GM19193 (cell line): ENCODE data around the gene BTNL9.

Experiments
- POLR2A ChIP-seq: IDR thresholded peaks from 4 replicates; pipeline ENCODE4 v1.6.1; 2011; ENCODE audit not compliant: insufficient read depth, insufficient read length; ENCODE audit errors: extremely low read depth

Gene BTNL9

DNA sequence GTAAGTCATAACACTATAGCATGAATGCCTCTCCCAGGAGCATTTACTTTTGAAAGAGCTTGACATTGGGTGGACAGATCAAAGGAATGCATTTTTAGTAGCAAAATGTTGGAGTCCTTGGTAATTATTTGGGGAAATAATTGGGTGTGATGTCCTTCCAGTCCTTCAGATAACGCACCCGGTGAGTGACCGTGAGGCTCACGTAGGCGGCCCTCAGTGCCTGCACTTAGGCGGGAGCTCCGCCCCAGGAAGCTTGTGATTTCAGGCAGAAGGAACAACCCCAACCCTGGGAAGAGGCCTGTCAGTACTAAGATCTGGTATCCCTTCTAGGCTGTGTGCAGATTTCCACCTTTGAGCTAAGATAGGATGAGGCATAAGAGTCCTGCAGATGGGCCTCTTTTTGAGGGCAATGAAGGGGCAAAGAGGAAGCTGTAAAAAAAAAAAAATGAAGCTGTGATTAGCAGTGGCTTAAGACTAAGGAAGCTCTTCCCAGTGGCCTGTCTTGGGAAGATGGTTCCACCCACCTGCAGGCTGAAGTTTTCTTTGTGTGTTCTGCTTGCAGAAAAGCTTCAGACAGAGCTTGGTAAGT lies 14.9 kb downstream of the BTNL9 start:
- TF ChIP-seq POLR2A, result no peak

GRCh38 chr5:181056431-181056830 lies 16.4 kb downstream of the BTNL9 start:
- TF ChIP-seq POLR2A, result no peak

DNA sequence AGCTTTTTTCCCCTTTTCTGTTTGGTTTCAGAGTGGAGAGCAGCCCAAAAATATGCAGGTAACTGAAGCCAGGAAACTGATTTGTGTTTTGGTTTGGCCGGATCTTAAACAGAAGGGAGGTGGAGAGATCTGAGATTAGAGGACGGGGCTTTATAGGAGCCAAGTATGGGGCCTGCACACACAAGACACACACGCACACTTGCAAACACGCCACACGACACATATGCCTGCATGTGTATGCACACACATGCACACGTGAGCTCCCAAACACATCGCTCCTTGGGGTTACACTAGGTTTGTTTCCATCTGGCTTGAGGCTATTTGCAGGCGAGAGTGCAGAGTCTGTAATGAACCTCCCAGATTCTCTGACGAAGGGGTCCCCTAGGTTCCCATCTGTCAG lies 18.3 kb downstream of the BTNL9 start:
- no peak for TF ChIP-seq POLR2A

GRCh38 chr5:181058786-181059296 lies 18.8 kb downstream of the BTNL9 start:
- no peak for TF ChIP-seq POLR2A

GRCh38 chr5:181059297-181060230 lies 19.5 kb downstream of the BTNL9 start:
- no peak for TF ChIP-seq POLR2A

GRCh38 chr5:181060231-181060590 lies 20.1 kb downstream of the BTNL9 start:
- no peak for TF ChIP-seq POLR2A

DNA sequence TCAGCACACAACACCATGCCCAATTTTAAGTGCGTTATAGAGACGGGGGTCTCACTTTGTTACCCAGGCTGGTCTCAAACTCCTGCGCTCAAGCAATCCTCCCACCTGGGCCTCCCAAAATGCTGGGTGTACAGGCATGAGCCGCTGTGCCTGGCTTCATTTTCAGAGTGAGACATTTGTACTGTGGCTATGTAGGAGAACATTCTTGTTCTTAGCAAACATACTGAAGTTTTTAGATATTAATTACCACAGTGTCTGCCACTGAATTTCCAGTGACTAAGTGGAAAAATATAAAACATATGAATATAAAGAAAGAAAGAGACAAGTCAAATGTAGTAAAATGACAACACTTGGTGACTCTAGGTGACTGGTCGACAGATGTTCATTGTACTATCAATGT lies 20.9 kb downstream of the BTNL9 start:
- TF ChIP-seq POLR2A, result no peak

- TF ChIP-seq POLR2A, result no peak
Measured at GRCh38 chr5:181061645-181062044, 21.6 kb downstream of the BTNL9 start.

DNA sequence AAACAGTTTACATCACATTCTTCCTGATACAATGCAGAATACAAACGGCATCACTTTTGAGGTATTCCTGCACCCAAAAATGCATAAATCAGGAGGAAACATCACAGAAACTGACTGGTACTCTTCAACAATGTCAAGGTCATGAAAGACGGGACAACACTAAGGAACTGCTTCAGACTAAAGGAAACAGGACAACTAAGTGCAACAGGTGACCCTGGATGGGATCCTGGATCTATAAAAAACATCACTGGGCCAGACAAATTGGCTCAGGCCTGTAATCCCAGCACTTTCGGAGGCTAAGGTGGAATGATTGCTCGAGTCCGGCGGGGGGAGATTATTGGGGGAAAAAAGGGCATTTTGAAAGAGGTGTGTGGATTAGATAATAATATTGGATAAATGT lies 22.6 kb downstream of the BTNL9 start:
- no peak for TF ChIP-seq POLR2A

DNA sequence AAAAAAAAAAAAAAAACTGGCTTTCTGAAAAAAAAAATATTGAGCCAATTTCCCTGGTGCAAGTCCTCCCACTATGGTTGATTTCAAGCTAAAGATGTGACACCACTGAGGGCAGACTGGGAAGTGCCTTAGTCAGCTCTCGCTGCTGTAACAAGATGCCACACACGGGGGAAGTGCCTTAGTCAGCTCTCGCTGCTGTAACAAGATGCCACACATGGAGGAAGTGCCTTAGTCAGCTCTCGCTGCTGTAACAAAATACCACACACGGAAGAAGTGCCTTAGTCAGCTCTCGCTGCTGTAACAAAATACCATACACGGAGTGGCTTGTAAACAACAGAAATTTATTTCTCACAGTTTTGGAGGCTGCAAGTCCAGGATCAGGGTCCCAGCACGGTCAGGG lies 23.4 kb downstream of the BTNL9 start:
- TF ChIP-seq POLR2A, result no peak

GRCh38 chr5:181064987-181065386 lies 24.9 kb downstream of the BTNL9 start:
- no peak for TF ChIP-seq POLR2A

GRCh38 chr5:181069767-181070491 lies 29.9 kb downstream of the BTNL9 start:
- no peak for TF ChIP-seq POLR2A

DNA sequence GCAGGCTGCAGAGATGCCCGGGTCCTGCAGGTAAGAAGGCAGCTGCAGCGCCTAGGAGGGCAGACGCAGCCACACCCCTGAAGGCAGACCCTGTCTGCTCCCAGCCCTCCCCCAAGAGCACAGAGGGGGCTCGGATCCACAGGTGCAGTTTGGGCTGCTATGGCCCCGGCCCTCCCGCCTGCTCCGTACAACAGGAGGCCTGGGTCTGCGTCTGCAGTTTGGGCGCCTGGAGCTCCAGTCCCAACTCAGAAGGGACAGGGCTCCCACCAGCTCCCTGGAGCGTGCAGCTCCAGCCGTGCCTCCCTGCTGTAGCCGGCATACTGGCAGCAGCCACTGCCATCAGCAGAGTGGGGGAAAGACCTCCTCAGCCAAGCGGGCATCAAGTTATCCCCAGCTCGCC lies 30.5 kb downstream of the BTNL9 start:
- no peak for TF ChIP-seq POLR2A

- TF ChIP-seq POLR2A, result no peak
Measured at GRCh38 chr5:181071257-181071656, 31.2 kb downstream of the BTNL9 start.

GRCh38 chr5:181076920-181077319 lies 36.9 kb downstream of the BTNL9 start:
- TF ChIP-seq POLR2A, result no peak
